Measurements from ENCODE around the gene AP1G2.
"Not testable (repeated sequence)": the region's sequence is repeated elsewhere in the genome, so short reads cannot be mapped to it uniquely, and the experiment has no call there.

AP1G2 gene

DNA sequence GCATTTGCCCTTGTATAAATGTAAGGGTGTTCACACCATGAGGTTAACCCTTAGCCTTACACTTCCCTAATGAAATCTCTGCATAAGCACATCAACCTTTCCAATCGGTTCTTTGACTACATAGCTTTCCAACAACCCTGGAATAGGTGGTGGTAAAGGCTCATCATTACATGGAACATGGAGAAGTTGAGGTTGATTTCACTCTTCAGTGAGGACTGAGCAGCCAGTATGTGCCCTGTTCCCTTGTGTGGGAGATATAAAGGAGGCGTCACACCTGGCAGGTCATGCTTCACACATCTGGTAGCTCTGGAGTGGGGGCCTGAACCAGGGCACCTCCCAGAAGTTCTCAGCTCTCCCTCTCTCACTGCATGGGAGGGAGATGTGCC lies 32.7 kb upstream of the AP1G2 start:
- DNase-seq (ENCODE audit: low spot score): no peak

DNA sequence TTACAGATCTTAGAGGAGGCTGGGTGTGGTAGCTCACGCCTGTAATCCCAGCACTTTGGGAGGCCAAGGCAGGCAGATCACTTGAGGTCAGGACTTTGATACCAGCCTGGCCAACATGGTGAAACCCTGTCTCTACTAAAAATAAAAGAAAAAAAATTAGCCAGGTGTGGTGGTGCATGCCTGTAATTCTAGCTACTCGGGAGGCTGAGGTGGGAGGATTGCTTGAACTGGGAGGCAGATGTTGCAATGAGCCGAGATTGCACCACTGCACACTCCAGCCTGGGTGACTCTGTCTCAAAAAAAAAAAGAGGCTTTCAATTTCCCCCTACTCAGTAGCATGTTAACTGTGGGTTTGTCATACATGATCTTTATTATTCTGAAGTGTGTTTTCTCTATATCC lies 26.6 kb upstream of the AP1G2 start:
- DNase-seq (ENCODE audit: low spot score): not testable (repeated sequence)

DNA sequence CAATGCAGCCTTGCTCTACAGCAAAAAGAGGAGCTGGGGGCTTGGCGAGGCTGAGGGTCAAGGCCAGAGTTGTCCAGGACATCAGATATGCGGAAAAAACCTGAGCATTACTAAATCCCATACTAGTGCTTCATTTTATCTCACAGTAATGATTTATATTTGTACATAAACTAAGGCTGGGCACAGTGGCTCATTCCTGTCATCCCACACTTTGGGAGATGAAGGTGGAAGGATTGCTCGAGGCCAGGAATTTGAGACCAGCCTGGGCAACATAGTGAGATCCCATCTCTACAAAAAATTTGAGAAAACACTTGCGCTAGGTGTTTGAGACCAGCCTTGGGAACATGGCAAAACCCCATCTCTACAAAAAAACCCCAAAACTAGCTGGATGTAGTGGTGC lies 22.6 kb upstream of the AP1G2 start:
- DNase-seq (ENCODE audit: low spot score): no peak

DNA sequence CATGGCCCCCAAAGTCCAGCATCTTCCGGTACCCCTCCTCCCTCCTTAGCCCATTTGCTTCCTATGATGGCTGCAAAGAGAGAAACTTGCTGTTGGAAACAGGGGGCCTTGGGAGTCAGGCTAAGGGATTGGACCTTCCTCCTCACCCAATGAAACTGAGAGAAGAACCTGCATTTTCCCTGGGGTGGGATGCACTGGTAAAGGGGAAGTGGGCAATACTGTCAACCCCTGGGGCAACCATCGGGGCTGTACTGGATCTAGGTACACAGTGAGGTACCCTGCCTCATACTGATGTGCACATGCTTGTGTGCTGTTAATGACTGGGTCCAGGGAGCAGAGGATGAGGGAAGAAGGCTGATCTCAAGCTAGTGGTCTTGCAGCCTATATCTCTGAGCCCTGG lies 22.0 kb upstream of the AP1G2 start:
- DNase-seq (ENCODE audit: low spot score): no peak

DNA sequence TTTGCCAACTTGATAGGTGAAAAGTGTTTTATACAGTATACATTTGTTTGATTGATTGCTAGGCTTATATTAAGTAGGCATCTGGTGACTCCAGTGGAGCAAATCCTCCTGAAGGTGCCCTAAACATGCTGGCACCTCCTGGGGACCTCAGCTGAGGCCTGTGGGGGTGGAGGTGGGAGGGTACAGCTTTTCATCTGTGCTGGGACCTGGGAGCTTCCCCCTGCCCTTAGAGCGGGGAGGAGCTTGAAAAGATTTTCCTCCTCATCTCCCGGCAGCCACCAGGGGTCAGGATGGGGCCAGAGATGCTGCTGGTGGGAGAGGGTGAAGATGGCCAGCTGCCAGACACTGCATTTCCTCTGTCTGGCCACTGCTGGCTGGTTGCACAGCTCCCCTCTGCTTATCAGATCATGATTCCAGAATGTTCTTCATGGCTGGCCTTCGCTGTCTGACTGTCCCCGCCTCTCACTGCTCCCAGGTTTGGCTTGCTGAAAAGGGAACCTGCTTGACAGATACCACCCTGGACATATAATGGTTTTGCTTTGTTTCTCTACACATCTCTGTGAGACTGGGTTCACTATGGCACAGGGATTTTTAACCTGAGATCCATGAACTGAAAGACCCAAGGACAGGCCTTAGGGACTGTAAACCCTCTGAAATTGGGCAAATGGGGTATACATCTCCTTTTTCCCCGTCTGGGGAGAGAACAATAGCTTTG lies 21.4 kb upstream of the AP1G2 start:
- DNase-seq (ENCODE audit: low spot score): peak; percentile 78

DNA sequence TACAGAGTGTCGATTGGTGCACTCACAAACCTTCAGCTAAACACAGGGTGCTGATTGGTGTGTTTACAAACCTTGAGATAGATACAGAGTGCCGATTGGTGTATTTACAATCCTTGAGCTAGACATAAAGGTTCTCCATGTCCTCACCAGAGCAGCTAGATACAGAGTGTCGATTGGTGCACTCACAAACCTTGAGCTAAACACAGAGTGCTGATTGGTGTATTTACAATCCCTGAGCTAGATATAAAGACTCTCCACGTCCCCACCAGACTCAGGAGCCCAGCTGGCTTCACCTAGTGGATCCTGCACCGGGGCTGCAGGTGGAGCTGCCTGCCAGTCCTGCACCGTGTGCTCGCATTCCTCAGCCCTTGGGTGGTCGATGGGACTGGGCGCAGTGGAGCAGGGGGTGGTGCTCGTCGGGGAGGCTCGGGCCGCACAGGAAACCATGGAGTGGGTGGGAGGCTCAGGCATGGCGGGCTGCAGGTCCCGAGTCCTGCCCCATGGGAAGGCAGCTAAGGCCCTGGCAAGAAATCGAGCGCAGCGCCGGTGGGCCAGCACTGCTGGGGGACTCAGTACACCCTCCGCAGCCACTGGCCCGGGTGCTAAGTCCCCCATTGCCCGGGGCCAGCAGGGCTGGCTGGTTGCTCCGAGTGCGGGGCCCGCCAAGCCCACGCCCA lies 17.1 kb upstream of the AP1G2 start:
- not testable (repeated sequence) for DNase-seq (ENCODE audit: low spot score)

DNA sequence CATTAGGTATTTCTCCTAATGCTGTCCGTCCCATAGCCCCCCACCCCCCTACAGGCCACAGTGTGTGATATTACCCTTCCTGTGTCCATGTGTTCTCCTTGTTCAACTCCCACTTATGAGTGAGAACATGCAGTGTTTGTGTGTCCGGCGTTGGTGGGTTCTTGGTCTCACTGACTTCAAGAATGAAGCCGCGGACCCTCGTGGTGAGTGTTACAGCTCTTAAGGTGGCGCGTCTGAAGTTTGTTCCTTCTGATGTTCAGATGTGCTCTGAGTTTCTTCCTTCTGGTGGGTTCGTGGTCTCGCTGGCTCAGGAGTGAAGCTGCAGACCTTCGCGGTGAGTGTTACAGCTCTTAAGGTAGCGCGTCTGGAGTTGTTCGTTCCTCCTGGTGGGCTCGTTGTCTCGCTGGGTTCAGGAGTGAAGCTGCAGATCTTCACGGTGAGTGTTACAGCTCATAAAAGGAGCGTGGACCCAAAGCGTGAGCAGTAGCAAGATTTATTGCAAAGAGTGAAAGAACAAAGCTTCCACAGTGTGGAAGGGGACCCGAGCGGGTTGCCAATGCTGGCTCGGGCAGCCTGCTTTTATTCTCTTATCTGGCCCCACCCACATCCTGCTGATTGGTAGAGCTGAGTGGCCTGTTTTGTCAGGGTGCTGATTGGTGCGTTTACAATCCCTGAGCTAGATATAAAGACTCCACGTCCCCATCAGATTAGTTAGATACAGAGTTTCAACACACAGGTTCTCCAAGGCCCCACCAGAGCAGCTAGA lies 16.4 kb upstream of the AP1G2 start:
- not testable (repeated sequence) for DNase-seq (ENCODE audit: low spot score)

DNA sequence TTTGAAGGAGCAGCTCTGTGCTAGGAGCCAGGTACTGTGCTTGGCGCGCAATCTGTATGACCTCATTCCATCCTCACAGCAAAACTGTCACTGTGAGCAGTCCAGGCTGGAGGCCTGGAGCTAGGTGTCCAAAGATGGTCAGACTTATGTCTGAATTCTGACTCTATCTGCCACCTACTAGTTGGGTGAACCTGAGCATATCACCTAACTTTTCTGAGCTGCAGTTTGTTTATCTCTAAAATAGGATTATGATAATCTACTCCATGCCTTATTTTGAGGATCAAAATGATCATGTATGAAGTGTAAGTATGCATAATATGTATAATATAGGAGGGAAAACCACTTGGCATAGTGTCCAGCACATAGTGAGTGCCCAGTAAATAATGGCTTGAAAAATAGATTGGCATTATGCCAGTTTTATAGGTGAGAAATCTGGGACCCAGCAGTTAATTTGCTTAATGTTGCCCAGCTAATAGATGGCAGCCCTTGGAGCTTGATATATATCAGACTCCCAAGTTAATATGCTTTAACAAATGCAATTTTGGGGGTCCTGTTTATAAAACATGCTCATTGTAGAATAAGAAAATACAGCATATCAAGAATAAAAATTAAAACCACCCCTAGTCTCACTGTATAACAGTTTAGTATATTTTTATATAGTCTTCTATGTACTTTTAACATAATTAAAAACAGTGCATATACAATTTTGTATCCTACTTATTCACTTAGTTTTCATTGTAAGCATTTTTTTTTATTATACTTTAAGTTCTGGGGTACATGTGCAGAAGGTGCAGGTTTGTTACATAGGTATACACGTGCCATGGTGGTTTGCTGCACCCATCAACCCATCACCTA lies 15.5 kb upstream of the AP1G2 start:
- no peak for DNase-seq (ENCODE audit: low spot score)

DNA sequence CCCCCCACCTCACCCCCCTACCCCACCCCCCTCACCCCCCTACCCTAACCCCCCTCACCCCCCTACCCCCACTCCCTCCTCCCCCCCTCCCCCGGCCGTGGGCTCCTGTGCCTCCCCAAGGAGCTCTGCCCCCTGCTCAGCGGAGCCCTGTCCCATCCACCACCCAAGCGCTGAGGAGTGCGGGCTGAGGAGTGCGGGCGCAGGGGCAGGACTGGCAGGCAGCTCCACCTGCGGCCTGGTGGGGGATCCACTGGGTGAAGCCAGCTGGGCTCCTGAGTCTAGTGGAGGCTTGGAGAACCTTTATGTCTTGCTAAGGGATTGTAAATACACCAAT lies 13.3 kb upstream of the AP1G2 start:
- DNase-seq (ENCODE audit: low spot score): no peak

DNA sequence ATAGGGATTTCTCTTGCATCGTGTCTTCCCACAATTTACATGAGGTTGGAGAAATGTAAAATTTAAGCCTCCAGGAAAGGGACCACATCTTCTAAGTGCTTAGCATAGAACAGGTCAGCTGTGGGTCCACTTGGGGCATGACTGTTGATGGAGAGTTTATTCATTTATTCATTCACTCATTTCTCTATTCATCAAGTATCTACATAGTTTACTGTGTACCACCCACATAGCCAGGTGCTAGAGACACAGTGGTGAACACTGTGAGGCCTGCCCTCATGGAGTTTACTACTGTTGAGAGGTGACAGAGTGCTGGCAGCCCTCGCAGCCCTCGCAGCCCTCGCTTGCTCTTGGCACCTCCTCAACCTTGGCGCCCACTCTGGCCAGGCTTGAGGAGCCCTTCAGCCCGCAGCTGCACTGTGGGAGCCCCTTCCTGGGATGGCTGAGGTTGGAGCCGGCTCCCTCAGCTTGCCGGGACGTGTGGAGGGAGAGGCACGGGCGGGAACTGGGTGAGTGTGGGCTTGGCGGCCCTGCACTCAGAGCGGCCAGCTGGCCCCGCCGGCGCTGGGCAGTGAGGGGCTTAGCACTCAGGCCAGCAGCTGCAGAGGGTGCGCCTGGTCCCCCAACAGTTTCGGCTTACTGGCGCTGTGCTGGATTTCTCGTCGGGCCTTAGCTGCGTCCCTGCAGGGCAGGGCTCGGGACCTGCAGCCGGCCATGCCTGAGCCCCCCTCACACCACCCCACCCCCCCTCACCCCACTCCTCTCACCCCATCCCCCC lies 12.7 kb upstream of the AP1G2 start:
- no peak for DNase-seq (ENCODE audit: low spot score)

DNA sequence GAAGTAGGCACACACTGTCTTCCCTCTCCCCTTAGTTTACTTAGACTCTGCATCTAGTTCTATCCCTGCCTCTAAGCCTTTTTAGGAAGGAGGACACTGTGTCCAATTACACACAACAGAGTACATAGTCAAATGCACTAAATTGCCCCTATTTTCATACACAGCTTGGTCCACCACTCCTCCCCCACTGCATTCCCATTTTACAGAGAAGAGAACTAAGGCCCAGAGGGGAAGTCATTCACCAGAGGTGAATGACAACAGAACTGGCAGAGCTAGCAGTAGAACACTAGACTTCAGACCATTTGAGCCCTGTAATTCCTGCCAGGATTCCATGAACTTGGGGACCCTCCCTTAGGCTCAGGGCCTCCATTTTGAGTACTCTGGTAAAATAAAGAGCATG lies 12.1 kb upstream of the AP1G2 start:
- no peak for DNase-seq (ENCODE audit: low spot score)

DNA sequence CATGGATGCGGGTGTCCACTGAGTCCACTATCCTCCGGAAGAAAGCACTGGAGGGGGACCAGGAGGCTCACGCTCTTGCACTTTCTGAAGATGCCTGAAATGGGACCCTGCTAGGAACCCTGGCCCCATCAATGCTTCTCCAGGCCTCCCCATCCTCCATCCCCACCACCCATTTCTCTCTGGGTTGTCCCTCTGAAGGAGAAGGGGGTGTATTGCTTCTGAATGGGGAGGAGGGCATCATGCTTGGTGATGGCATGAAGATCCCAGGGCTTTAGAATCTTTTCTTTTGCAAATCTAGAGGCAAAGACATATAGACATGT lies 11.7 kb upstream of the AP1G2 start:
- DNase-seq (ENCODE audit: low spot score): no peak

DNA sequence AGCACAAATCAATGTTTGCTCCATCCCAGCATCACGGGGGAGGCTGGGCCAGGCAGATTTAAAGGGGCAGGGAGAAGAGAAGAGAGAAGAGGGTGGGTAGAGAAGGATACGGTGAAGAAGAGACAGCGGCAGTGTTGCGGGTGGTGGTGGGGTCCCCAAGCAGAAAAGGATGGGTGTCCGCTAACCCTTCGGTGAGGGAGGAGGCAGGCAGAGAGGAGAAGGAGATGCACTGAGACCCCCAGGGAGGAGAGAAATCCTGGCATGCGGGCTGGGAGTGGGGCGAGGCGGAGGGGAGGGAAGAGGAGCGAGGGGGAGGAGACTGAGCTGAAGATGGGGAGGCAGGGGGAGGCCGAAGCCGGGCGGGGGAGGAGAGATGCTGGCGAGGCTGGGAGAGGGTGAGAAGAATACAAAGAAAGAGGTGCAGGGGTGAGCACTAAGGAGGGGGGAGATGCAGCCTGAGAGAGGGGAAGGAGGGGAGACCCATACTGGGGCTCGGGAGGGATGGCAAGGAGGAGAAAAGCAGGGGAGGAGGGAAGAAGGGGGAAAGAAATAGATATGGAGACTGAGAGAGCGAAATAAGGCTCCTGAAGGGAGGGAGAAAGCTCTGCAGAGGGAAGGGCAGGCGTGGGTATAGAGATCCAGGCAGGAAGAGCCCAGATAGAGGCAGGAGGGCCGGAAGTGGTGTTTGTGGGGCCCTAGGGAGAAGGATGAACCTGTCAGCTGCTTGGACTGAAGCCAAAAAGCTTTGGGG lies 11.1 kb upstream of the AP1G2 start, which contains the start of gene JPH4:
JPH4 (minus strand) TSS at position 231 of the 751 bp plus-strand sequence. CDS start 1,337 bp downstream, outside the sequence.
- peak; percentile 79 for DNase-seq (ENCODE audit: low spot score)

DNA sequence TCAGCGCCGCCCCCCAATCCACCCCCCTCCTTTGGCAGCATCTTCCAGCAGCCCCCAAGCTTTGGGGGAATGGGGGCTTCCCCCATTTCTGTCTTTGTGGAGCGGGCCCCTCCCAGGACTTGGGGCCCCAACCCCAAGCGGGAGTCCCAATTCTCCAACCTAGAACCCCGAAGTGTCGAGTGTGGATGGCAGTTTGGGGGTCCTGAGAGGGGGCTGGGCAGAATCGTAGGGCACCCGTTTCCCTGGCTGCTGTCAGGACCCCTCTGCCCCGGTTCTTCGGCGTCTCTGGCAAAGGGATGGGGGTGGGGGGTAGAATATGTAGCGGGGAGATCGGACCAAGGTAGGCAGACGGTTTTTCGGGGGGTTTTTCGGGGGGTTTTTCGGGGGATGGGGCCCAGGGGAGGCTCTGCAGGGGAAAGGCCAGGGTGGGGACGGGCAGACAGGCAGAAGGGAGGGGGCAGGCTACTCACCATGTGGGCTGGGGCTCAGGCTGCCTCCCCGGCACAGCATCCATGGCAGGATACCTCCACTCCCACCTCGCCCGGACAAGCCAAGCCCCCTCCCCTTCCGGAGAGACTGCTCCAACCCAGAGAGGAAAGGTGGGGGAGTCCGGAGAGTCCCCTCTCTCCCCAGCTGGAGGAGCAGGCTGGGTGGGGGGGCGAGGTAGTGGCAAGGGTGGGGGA lies 10.3 kb upstream of the AP1G2 start:
- no peak for DNase-seq (ENCODE audit: low spot score)

DNA sequence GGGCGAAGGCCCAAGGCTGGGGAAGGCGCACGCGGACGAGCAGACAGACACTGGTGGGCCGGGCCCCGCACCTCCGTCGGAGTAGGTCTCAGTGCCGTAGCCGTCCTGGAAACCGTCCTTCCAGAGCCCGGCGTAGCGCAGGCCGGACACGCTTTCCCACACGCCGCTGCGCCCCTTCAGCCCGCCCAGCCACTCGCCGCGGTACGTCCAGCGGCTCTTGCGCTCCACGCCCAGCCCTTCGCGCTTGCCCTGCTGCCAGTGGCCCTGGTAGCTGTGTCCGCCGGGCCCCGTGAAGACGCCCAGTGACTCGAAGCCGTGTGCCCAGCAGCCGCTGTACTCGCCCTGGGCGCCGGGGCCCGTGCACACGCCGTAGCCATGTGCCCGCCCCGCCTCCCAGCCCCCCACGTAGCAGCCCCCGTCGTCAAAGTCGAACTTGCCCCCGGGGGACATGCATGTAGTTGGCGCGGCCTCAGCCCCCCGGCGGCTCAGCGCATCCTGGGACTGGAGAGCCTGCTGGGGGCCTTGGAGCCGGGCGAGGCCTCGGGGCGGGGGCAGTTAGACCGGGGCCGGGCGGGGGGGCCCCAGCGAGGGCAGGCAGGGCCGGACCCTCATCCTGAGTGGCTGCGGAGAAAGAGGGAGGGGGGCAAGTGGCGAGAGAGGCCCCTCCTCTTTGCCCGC lies 9.6 kb upstream of the AP1G2 start:
- no peak for DNase-seq (ENCODE audit: low spot score)

DNA sequence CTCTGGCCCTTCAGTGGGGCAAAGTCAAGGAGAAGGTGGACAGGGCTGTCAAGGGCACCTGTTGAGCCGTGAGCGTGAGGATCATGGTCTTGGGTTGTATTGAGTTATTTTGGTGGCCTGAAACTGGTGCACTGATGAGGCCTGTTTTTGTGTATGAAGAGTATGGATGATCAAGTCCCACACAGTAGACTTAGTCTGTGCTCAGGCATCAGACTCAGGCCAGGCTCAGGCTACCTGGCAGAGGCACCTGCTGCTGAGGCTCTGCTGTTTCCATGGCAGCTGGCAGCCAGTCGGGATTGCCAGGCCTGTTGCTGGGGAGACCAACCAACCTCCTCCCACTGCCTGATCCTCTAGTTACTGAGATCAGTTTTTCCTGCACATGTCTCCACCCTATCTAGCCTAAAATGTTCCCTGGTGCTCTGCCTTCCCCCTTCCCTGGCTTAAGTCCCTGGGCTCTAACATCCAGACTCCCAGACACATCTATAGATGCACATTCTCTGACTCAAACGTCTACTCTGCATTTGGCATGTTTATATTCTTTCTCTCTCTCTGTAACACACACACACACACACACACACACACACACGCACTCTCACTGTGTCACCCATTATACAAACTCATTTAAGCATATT lies 5.9 kb upstream of the AP1G2 start:
- peak; percentile 65 for DNase-seq (ENCODE audit: low spot score)

DNA sequence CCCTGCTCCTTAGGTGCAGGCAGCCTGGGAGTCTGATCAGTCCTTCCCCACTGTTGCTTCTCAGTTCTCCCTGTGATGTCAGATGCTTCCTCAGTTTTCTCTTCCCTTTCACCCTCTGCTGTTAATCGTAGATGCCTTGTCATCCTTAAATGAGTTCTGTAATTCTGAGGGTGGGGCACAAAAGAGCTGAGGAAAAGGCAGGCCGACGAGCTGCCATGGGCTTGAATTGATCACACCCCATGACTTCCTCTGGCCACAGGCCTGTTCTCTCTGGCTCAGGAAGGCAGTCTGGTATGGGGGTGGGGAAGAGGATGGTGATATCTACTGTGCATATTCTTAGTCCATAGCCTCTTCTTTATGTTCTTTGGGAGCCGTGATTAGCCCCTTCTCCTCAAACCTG lies 5.2 kb upstream of the AP1G2 start:
- DNase-seq (ENCODE audit: low spot score): no peak

DNA sequence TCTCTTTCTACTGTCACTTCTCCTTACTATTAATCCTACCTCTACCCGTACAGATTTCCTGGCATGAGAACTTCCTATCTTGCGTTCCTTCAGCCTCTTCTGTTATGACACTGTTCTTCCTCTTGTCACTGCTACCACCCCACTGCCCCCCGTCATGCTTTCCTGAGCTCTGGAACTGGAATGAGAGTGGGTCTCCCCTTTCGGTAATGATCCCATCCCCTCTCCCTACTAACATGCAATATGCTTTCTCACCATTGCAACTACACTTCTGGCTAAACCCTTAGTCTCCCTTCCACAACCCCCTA lies 4.9 kb upstream of the AP1G2 start:
- DNase-seq (ENCODE audit: low spot score): no peak

All from putamen (tissue), 1 donor.